IMR-90 (cell line): ENCODE results near the gene SERBP1. TPM values are rescaled to one million over a fixed set of nuclear protein-coding genes. Genes with fewer than 3 reads are reported as not detected.

Source experiments
- ATAC-seq: fragments of 200-7000 bp; cut with Tn5 transposase; 2 replicates; pipeline ENCODE4 v1.9.1; 2020; ENCODE audit warnings: low read depth, mild to moderate bottlenecking, moderate library complexity
- BruUV-seq: library from RNA; stranded (reverse); fragments of 400-500 nt; replicated peaks from 2 replicates; lab custom pipeline; 2021; lab: Mats Ljungman, UMichigan
- CTCF ChIA-PET: fragments of 300-600 bp; formaldehyde crosslinking; extraction: SDS; loops from one replicate; lab custom pipeline; 2021; ENCODE audit warnings: antibody characterized with exemption; lab: Yijun Ruan, JAX
- POLR2A ChIA-PET: fragments of 300-600 bp; sonication (Branson Sonifier 250); formaldehyde crosslinking; loops from one replicate; lab custom pipeline; 2022; ENCODE audit warnings: antibody characterized with exemption; ENCODE audit not compliant: unreplicated experiment; lab: Charles Lee
- DNase-seq: peaks from one replicate; pipeline ENCODE4 v3.0.0; 2013
- H2AFZ ChIP-seq: replicated peaks from 2 replicates; pipeline ENCODE3; 2013; ENCODE audit warnings: low read length, mild to moderate bottlenecking; ENCODE audit not compliant: poor library complexity
- H2AK5ac ChIP-seq: 2 replicates; pipeline ENCODE4 v1.6.1; 2013; ENCODE audit warnings: low read depth, low read length, inconsistent platforms
- H2AK9ac ChIP-seq: replicated peaks from 2 replicates; pipeline ENCODE3; 2013; ENCODE audit warnings: mild to moderate bottlenecking, low read depth, low read length, moderate library complexity; ENCODE audit not compliant: poor library complexity
- H2BK120ac ChIP-seq: 2 replicates; pipeline ENCODE4 v1.6.1; 2013; ENCODE audit warnings: low read depth, low read length, inconsistent platforms
- H2BK15ac ChIP-seq: 3 replicates; pipeline ENCODE4 v1.6.1; 2013; ENCODE audit warnings: low read depth, low read length, inconsistent platforms
- H2BK20ac ChIP-seq: 2 replicates; pipeline ENCODE4 v1.6.1; 2013; ENCODE audit warnings: low read depth, mild to moderate bottlenecking, inconsistent platforms, low read length, moderate library complexity
- H2BK5ac ChIP-seq: 2 replicates; pipeline ENCODE4 v1.6.1; 2013; ENCODE audit warnings: mild to moderate bottlenecking, low read depth, low read length, inconsistent platforms; ENCODE audit not compliant: poor library complexity, severe bottlenecking
- H3K14ac ChIP-seq: replicated peaks from 2 replicates; pipeline ENCODE4 v1.6.1; 2013; ENCODE audit warnings: low read depth, low read length, inconsistent platforms
- H3K18ac ChIP-seq: 2 replicates; pipeline ENCODE4 v1.6.1; 2013; ENCODE audit warnings: low read depth, low read length, control low read depth
- H3K23ac ChIP-seq: 2 replicates; pipeline ENCODE4 v1.6.1; 2013; ENCODE audit warnings: low read depth, low read length, inconsistent platforms
- H3K27ac ChIP-seq: 2 replicates; pipeline ENCODE4 v1.5.1; 2013; ENCODE audit warnings: mild to moderate bottlenecking, control low read depth, low read length; ENCODE audit not compliant: insufficient read depth
- H3K27me3 ChIP-seq: 2 replicates; pipeline ENCODE4 v1.6.1; 2013; ENCODE audit warnings: low read length; ENCODE audit not compliant: control insufficient read depth, insufficient read depth
- H3K36me3 ChIP-seq: 2 replicates; pipeline ENCODE4 v1.6.1; 2013; ENCODE audit warnings: low read length, mixed read lengths; ENCODE audit not compliant: control insufficient read depth, insufficient read depth
- H3K4ac ChIP-seq: 2 replicates; pipeline ENCODE4 v1.6.1; 2013; ENCODE audit warnings: low read depth, low read length, inconsistent platforms
- H3K4me1 ChIP-seq: 2 replicates; pipeline ENCODE4 v1.6.1; 2013; ENCODE audit warnings: low read length, mixed read lengths; ENCODE audit not compliant: control insufficient read depth, insufficient read depth
- H3K4me2 ChIP-seq: 2 replicates; pipeline ENCODE4 v1.6.1; 2013; ENCODE audit warnings: low read depth, mild to moderate bottlenecking, control low read depth, low read length, moderate library complexity
- H3K4me3 ChIP-seq: 2 replicates; pipeline ENCODE4 v1.5.1; 2013; ENCODE audit warnings: low read depth, mild to moderate bottlenecking, control low read depth, low read length, moderate library complexity; ENCODE audit not compliant: insufficient read depth
- H3K56ac ChIP-seq: 2 replicates; pipeline ENCODE4 v1.6.1; 2013; ENCODE audit warnings: low read length, inconsistent platforms; ENCODE audit not compliant: insufficient read depth; ENCODE audit errors: extremely low read depth
- H3K79me1 ChIP-seq, 2 experiments: 2 replicates each; pipeline ENCODE4 v1.6.1; 2013; ENCODE audit warnings: low read length in 2 of 2, inconsistent platforms in 1 of 2, low read depth in 1 of 2
- H3K9ac ChIP-seq: 2 replicates; pipeline ENCODE4 v1.6.1; 2013; ENCODE audit warnings: low read depth, low read length, control low read depth
- H3K9me1 ChIP-seq: 2 replicates; pipeline ENCODE4 v1.6.1; 2013; ENCODE audit warnings: low read length, inconsistent platforms; ENCODE audit not compliant: insufficient read depth
- H3K9me3 ChIP-seq: 2 replicates; pipeline ENCODE4 v1.6.1; 2013; ENCODE audit warnings: low read length; ENCODE audit not compliant: control insufficient read depth, insufficient read depth
- H4K20me1 ChIP-seq: 2 replicates; pipeline ENCODE4 v1.6.1; 2013; ENCODE audit warnings: low read length, inconsistent platforms; ENCODE audit not compliant: insufficient read depth
- H4K5ac ChIP-seq: 2 replicates; pipeline ENCODE4 v1.6.1; 2013; ENCODE audit warnings: mild to moderate bottlenecking, low read depth, low read length, control low read depth
- H4K8ac ChIP-seq, 2 experiments: 2 replicates each; pipeline ENCODE4 v1.6.1; 2013; ENCODE audit warnings: low read depth in 2 of 2, low read length in 2 of 2, control low read depth in 1 of 2, inconsistent platforms in 1 of 2
- H4K91ac ChIP-seq: 2 replicates; pipeline ENCODE4 v1.6.1; 2013; ENCODE audit warnings: low read depth, low read length, inconsistent platforms; ENCODE audit not compliant: insufficient read depth
- BHLHE40 ChIP-seq: fragments of 150-350 bp; IDR thresholded peaks from 2 replicates; pipeline ENCODE4 v1.6.1; 2016; ENCODE audit warnings: mild to moderate bottlenecking, low read depth, low read length
- CEBPB ChIP-seq: IDR thresholded peaks from 2 replicates; pipeline ENCODE4 v1.6.1; 2012; ENCODE audit warnings: low read depth, low read length, improper control_type of control experiment
- CHD1 ChIP-seq: IDR thresholded peaks from 2 replicates; pipeline ENCODE4 v1.6.1; 2012; ENCODE audit warnings: low read depth, low read length, improper control_type of control experiment
- MAFK ChIP-seq: IDR thresholded peaks from 2 replicates; pipeline ENCODE4 v1.6.1; 2012; ENCODE audit warnings: low read depth, low read length, improper control_type of control experiment
- MAZ ChIP-seq: IDR thresholded peaks from 2 replicates; pipeline ENCODE4 v1.6.1; 2012; ENCODE audit warnings: low read depth, mild to moderate bottlenecking, low read length, improper control_type of control experiment, moderate library complexity, borderline replicate concordance
- MXI1 ChIP-seq: IDR thresholded peaks from 2 replicates; pipeline ENCODE4 v1.6.1; 2012; ENCODE audit warnings: low read depth, mild to moderate bottlenecking, low read length, moderate library complexity, borderline replicate concordance
- NFE2L2 ChIP-seq: fragments of 150-350 bp; IDR thresholded peaks from 2 replicates; pipeline ENCODE4 v1.6.1; 2016; ENCODE audit warnings: low read depth, mild to moderate bottlenecking, low read length
- RFX5 ChIP-seq: IDR thresholded peaks from 2 replicates; pipeline ENCODE4 v1.8.0; 2012; ENCODE audit warnings: low read depth, mild to moderate bottlenecking, low read length, moderate library complexity
- SMC3 ChIP-seq: fragments of 150-350 bp; IDR thresholded peaks from 2 replicates; pipeline ENCODE4 v1.6.1; 2016; ENCODE audit warnings: low read depth, mild to moderate bottlenecking, antibody characterized with exemption, low read length, moderate library complexity
- USF2 ChIP-seq: fragments of 150-350 bp; IDR thresholded peaks from 2 replicates; pipeline ENCODE4 v1.6.1; 2017; ENCODE audit warnings: mild to moderate bottlenecking, antibody characterized with exemption, low read length, low read depth
- WGBS, 2 experiments: methylation state at CpG; one replicate each; pipeline versions ENCODE4 v1.1.5 to v1.1.7; 2013; ENCODE audit warnings: missing lambda C conversion rate in 2 of 2; ENCODE audit not compliant: insufficient read length in 1 of 2; ENCODE audit errors: extremely low coverage in 2 of 2; 5-methylcytosine and 5-hydroxymethylcytosine counted together
- dilution Hi-C: fragments of 300-500 bp; cut with HindIII; formaldehyde crosslinking; loops from one replicate; pipeline ENCODE4 v1.14.3; 2018; ENCODE audit warnings: low sequenced_read_pairs; ENCODE audit not compliant: unreplicated experiment
- in situ Hi-C: fragments of 300-500 bp; cut with MboI; formaldehyde crosslinking; loops from 3 replicates; pipeline ENCODE4 v1.14.3; 2019; ENCODE audit warnings: low sequenced_read_pairs, inconsistent platforms, mixed read lengths
- intact Hi-C: fragments of 100-400 bp; cut with micrococcal nuclease; formaldehyde crosslinking; loops from 2 replicates; pipeline ENCODE4 v1.10.0; 2022
- polyA plus RNA-seq, 3 experiments: library from polyadenylated mRNA; depleted of rRNA; stranded (reverse); fragments of >200 nt; gene quantifications; 2 replicates each; pipeline ENCODE4 v1.2.3, GENCODE V29; 2012; ENCODE audit warnings: low replicate concordance in 1 of 3
- total RNA-seq: library from RNA; depleted of rRNA; stranded (reverse); fragments of >200 nt; gene quantifications from 2 replicates; pipeline ENCODE4 v1.2.3, GENCODE V29; 2012

Gene SERBP1
- total and polyA plus RNA-seq, 2 of the 4 experiments (the other 2 are of a cell fraction): 94.1 to 153 TPM

- TF ChIP-seq CHD1: no peak
These were observed 1.1 kb upstream of the SERBP1 start (continued) for GRCh38 chr1:67431156-67431765.

- H3K27me3 ChIP-seq: no peaks in the 10 kb centered on the region
- 0 out of 2 replicates have a peak overlapping the region, but pooled peaks have one; percentile 22 for H4K5ac ChIP-seq
- peaks cover 9% of the 10 kb centered on the region for H3K36me3 ChIP-seq
- peak overlapping the region; percentile 31 for H4K91ac ChIP-seq
- peak overlapping the region; percentile 71 for H2BK5ac ChIP-seq
- peak overlapping the region; percentile 75 for H3K56ac ChIP-seq
- H3K4me3 ChIP-seq: peak overlapping the region; percentile 99
- no peak overlapping the region for H2BK120ac ChIP-seq
- H3K14ac ChIP-seq: peak overlapping the region; percentile 75
- peak overlapping the region; percentile 69 for H3K23ac ChIP-seq
- peak overlapping the region; percentile 81 for H3K4me2 ChIP-seq
- H3K9me1 ChIP-seq: no peaks in the 10 kb centered on the region; the same call in 1 of the 2 replicates
- peaks cover 41% of the 10 kb centered on the region for H4K20me1 ChIP-seq
- H3K4ac ChIP-seq: peak overlapping the region; percentile 84
- peak overlapping the region; percentile 81 for H3K27ac ChIP-seq
- H2BK15ac ChIP-seq: no peak overlapping the region
- dilution Hi-C loops (no loop called here), in situ Hi-C loops (no loop called here), intact Hi-C loops (loop anchor here (1.0 to 2.0 kb wide), 2 partner anchors 71 to 83 kb away; no protein-coding TSS in a partner anchor)
- TF ChIP-seq MAFK (no peak), CHD1 (0 out of 2 replicates have a peak, but pooled peaks have one; percentile 6), USF2 (no peak), CEBPB (no peak), MAZ (no peak), SMC3 (no peak), BHLHE40 (no peak), MXI1 (peak; percentile 85), NFE2L2 (no peak), RFX5 (no peak)
- no peaks in the 10 kb centered on the region for H3K4me1 ChIP-seq
- H3K79me1 ChIP-seq: peaks cover 0 to 5% of the 10 kb centered on the region in 2 experiments; a peak in 1 of 4 replicates
- POLR2A ChIA-PET: no interaction called here
- ATAC-seq (peak; percentile 13), DNase-seq (no peak)
- H3K18ac ChIP-seq: no peak overlapping the region
- BruUV-seq: no TSS peak
- CTCF ChIA-PET: interaction anchor here (0.7 kb wide), 1 partner anchor 83 kb away, joined by 3 read pairs; no protein-coding TSS in a partner anchor
- peak overlapping the region; percentile 87 for H3K9ac ChIP-seq
- 0% methylated on average over 10 of the region's 69 CpGs; no CpG with 5 or more reads in 1 of the 2 experiments for WGBS, 2 experiments
- H2BK20ac ChIP-seq: no peak overlapping the region
- H2AK5ac ChIP-seq: peak overlapping the region; percentile 89
- no peaks in the 10 kb centered on the region for H3K9me3 ChIP-seq
- peak overlapping the region; percentile 65 for H2AK9ac ChIP-seq
- H4K8ac ChIP-seq: peak overlapping the region; percentile 42 to 93; a peak in 3 of 4 replicates
- peak overlapping the region; percentile 99 for H2AFZ ChIP-seq
These were observed 459 bp downstream of the SERBP1 start for GRCh38 chr1:67429528-67430357.
